ENCODE results near the gene MAOA.
"Not testable (repeated sequence)": the region's sequence is repeated elsewhere in the genome, so short reads cannot be mapped to it uniquely, and the experiment has no call there.

The MAOA gene

DNA sequence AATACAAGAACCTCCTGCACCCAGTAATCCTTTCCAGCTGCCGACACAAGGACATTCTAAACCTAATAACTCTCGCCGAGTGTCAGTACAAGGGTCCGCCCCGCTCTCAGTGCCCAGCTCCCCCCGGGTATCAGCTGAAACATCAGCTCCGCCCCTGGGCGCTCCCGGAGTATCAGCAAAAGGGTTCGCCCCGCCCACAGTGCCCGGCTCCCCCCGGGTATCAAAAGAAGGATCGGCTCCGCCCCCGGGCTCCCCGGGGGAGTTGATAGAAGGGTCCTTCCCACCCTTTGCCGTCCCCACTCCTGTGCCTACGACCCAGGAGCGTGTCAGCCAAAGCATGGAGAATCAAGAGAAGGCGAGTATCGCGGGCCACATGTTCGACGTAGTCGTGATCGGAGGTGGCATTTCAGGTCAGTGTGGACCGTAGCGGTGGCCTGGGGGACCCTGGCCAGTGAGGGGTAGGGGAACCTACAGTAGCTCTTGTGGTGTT, at the start of gene MAOA:
TSS of gene MAOA (plus strand) at position 295 of the 490 bp plus-strand sequence. CDS start at position 338, 43 bp downstream.
- peak in 55 of 56 donors; percentile 1 to 74 (median 34) for DNase-seq

DNA sequence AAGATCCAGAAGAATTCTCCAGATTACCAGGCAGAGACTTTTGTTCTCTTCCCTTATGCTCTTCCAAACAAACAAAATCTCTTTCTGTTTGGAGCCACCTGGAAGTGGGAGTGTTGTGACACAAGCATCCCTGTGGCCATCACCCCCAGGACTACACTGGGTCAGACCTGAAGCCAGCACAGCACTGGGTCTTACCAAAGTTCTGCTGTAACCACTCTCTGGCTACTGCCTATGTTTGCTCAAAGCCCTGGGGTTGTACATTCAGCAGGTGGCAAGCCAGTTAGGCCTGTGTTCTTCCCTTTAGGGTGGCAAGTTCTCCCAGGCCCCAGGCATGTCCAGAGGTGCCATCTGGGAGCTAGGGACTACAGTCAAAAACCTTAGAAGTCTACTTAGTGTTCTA, 43.7 kb upstream of the MAOA start:
- DNase-seq, result no peak

DNA sequence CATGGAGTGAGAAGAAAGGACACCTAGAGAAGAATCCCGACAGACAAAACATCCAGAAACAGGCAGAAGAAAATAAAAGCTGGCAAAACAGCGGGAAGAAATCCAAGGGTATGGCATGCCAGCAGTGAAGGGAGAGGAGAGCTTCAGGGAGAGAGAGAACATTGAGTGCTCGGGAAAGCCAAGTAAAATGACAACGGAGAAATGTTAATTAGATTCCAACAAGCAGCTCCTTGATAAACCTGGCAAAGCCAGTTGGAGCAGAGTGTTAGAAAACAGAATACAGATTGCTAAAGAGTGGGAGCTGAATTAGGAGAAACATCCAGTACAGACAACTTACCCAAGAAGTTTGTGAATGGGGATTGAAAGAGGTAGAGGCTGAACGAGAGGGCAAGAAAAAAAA, 40.4 kb upstream of the MAOA start:
- DNase-seq, result peak in 9 of 56 donors; percentile 0 to 10 (median 1)

DNA sequence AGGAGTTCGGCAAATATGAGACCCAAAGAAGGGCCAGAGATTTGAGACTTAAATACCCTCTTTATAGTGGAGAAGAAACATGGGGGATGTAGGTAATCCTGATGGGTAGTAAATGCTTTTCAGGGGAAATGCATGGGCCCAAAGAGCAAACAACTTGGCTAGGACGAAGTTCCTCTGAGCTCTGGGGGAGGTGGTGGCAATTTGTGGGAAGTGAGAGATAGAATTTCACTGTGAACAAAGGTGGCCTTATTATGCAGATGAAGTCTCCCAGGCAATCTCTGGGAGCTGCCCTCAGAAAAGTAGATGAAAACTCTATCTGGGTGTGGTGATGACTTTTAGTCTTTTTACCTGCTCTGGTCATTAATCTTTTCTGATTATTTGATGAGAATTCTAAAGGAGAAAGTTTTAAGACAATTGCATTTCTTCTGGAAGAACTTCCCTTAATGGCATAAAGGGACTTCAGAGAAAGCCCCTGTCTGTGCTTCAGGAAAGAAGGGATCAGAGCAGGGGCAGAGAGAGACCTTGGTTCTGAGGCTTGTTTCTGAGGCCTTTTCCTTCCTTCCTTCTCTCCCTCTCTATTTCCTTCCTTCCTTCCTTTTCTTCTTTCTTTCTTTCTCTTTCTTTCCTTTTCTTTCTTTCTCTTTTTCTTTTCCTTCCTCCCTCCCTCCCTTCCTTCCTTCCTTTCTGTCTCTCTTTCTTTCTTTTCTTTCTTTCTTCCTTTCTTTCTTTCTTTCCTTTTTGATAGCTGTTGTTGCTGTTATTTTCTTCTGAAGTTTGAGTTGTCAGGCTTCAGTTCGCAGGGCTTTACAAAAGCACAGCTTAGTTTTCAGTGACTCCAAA, 37.5 kb upstream of the MAOA start:
- no peak for DNase-seq

DNA sequence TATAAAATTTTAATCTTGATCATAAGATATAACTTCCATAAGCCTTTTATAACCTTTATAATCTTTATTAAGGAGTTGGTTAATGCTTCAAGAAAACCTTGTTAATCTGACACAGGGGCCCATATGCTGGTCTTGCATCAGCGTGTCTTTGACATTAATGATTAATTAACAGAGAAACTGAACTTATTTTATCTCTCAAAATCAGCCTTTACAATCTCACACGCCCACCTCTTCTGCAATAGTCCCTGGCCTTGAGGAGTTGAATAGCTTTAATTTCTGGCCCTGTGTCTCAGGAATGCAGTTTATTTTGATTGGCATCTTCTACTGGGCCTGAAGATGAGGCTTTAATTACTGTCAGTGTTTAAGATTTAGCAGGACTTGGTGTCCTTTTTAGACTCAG, 36.2 kb upstream of the MAOA start:
- DNase-seq, result not testable (repeated sequence)

DNA sequence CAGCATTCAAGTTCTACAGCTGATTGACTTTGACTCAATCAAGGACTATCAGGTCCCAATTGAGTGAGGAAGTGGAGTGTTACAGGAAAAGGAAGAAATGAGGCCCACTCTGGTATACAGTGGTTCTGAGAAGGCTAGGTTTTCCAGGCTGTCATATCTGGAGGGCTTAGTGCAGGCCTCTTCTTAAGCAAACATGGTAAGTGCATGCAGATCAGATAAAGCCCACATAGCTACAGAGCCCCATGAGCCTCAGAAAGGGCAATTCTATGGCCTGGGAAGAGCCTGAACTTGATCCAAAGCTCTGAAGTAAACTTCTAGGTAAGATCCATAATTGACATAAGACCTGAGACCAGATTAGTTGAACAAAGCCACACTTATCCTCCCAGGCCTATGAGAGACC, 29.0 kb upstream of the MAOA start:
- no peak for DNase-seq

DNA sequence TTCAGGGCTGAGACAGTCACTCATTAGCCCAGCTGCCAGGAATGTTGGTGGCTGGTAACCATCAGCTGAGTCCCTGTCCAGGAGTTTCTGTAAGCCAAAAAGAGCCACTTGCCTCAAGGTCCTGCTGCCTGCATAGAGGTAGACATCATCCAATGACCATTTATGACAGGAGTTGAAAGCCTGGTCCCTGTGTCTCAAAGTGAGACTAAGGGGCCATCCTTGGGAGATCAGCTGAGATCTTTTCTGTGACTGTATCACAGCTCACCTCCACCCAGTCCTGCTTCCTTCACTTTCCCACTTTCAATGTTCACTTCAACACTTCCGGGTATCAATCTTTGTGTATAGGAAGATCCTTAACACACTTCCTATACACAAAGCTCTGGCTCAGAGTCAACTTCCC, 28.4 kb upstream of the MAOA start:
- no peak for DNase-seq

DNA sequence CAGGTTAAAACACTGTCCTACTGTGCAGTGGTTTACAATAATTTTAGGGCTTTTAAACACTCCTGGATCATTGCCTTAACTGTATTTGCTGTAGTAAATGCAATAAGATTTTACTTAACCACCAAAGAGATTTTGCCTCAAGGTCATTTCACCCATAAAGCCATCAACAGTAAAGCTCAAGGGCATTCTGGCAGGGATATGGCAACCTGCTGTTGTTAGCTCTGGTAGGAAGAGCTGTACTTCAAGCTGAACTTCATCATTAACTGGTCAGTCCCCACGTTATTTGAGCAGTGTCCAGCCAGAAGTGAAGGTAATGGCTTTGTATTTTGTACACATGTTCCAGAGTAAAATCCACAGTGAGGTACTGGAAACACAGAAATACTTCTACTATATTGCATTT, 26.9 kb upstream of the MAOA start:
- DNase-seq, result no peak

DNA sequence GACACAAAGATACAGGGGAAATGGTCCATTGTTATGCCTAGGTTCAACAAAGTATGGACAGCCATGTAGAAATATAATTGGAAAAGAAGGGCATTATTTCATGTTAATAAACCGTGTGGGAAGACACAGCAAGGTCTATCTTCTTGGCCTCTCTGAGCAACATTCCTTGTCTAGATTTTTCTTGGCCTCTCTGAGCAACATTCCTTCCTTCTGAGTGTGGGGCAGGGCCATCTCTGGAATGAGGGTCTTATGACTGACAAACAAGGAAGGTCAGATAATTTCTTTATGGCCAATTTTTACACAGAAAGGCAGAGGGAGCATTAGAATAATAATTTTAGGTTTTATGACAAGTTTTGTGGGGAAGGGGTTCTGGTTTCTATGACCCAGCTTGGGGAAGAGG, 24.3 kb upstream of the MAOA start:
- no peak for DNase-seq

DNA sequence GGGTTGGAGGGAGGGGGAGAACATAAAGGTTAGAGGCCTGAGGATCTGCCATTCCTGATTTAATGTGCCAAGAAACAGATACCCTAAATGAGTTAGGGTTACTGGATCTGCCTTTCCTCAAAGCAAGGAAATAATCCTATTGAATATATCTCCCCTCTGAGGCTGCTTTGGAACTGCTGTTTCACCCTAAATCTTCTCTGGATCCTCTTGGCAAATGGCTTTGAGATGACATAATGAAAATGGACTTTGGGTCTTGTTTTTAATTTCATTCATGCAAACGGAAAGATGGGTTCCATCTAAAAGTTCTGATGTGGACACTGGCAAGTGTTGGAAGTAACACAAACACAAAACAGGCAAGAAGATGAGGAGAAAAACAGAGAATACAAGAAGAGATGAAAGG, 23.0 kb upstream of the MAOA start:
- no peak for DNase-seq

DNA sequence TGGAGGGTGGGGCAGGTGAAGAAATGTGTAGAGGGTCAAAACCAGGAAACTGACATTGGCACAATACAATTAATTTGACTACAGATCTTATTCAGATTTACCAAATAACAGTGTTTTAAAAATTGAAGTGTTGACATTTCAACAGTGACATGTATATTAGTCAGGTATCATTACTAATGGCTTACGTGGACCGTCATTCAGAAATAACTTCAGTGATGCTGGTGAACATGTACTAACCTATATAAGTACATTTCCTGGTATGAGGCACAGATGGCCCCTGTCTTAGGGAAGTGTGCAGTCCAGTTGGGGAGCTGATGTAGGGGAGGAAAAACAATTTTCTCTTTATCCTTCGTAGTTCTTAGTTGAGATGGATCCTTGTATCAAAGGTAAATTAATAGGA, 22.3 kb upstream of the MAOA start:
- no peak for DNase-seq

DNA sequence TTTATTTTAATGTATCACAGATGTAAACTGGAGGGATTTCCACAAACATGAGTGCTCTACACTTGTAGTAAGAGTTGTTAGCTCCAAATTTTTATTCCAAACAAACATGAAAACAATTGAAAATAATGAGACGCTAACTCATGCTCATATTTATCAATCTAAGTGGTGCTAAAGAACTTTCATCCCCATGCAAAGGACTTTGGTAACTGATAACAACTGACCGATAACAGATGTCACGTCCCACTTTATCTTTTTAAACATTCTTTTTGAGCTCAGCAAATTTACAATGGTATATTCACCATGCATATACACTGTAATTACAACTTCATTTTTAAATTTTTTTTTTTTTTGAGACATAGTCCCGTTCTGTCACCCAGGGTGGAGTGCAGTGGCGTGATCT, 15.6 kb upstream of the MAOA start:
- no peak for DNase-seq

DNA sequence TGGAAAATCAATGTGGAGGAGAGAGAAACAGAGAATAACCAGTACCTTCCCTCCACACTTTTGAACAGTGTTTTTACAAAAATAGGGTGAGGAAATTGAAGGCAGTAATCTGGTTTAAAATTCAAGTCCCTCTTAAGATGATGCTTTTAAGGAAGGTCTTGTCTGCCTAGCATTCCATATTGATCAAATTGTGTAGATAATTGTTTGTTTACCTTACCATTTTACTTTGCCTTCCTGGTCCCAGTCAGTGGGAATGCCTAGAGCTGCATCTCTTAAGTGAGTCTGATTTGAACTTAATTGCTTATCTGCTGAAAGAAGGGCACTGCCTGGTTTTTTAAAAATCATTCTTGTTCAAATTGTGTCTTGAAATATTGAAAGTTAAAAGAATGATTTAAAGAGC, 14.4 kb upstream of the MAOA start:
- DNase-seq, result no peak

DNA sequence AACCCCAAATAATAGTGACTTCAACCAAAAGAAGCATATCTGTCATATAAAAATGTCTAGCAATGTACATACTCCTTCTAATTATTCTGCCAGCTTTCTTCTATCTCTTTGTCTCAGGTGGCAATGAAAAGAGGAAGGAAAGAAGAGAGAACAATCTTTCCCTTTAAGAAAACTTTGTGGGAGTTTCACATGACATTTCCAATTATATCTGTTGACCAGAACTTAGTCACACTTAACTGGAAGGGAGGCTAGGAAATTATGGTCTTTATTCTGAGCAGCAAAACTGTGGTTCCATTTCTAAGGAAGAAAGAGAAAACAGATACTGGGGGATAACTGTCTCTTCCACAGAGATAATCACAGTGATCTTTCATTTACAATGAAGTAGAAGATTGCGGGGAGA, 12.9 kb upstream of the MAOA start:
- DNase-seq, result no peak

DNA sequence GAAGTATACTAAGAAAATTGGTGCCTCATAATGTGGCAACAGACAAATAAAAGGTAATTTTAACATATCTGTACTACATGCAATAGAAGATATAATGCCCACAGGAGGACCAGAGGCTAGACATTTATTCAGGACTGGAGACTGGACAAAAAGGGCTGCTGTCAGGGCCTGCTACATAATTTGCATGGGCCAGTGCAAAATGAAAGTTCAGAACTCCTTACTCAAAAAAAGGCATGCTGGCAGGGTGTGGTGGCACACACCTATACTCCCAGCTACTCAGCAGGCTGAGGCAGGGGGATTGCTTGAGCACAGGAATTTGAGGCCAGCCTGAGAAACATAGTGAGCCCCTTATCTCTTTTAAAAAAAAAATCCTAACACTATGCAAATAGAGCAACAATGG, 12.4 kb upstream of the MAOA start:
- DNase-seq, result no peak

DNA sequence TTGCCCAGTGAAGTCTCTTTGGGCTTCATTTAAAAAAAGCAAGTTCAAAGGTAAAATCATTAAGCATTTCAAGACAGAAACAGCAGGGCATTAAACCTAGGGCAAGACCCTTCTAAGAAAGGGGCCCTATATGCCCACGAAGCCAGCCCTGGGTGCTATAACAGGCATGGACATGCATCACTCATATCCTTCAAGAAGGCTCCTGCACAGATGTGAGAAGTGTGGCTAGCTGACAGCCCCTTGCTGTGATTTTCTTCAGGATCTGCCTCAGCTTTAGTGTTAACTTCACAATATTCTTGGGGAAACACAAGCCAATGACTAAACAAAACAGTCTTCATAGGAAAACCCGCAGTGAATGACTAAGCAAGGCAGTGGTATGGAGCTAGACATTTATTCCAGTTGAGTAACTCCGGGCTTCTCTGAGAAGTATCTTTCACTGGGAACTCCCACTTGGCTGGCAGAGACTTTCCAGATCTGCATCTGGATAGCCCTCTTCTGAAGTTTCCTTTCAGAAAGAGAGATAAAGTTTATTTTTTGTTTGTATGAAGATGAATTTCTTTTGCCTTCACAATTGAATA, 11.9 kb upstream of the MAOA start:
- DNase-seq, result no peak

DNA sequence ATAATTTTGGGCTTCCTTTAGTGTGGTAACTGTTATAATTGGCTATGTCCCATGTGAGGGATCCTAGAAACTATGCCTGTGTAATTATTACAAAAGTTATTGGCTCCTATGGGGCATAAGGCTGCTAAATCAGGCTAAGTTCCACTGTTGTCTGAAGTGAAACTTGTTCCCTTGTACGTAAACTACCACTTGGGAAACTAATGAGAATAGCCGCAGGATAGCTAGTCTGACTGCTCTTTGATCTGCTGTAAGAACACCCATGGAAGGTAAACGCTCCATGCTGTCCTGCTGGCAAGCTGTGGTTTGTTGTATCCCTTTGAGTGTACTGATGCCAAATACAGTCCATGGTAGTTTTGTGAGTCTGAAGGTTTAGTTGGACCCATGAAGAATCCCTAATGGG, 9.3 kb upstream of the MAOA start:
- DNase-seq, result no peak

DNA sequence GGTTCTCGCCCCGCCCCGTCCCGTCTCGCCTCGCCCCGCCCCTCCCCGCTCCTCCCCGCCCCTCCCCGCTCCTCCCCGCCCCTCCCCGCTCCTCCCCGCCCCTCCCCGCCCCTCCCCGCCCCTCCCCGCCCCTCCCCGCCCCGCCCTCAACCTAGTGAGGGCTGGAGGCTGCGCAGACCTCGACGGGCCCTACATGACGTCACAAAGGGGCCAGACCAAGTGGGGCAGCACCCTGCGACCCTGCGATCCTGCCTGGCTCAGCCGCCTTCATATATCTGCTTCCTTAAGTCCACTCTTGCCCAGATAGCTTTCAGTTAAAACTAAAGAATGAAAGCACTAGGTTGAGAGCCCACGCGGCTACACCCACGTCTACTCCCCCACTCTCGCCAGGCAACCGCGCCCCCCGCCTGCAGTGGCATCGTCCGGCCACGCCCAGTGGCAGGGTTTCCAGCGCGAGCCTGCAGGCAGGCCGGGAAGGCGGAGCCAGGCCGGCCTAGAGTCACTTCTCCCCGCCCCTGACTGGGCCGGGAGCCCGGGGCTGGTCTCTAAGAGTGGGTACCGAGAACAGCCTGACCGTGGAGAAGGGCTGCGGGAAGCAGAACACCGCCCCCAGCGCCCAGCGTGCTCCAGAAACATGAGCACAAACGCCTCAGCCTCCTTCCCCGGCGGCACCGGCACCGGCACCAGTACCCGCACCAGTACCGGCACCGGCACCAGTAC, 1.5 kb upstream of the MAOA start:
- DNase-seq, result peak; percentile 30 to 94 (median 84)

DNA sequence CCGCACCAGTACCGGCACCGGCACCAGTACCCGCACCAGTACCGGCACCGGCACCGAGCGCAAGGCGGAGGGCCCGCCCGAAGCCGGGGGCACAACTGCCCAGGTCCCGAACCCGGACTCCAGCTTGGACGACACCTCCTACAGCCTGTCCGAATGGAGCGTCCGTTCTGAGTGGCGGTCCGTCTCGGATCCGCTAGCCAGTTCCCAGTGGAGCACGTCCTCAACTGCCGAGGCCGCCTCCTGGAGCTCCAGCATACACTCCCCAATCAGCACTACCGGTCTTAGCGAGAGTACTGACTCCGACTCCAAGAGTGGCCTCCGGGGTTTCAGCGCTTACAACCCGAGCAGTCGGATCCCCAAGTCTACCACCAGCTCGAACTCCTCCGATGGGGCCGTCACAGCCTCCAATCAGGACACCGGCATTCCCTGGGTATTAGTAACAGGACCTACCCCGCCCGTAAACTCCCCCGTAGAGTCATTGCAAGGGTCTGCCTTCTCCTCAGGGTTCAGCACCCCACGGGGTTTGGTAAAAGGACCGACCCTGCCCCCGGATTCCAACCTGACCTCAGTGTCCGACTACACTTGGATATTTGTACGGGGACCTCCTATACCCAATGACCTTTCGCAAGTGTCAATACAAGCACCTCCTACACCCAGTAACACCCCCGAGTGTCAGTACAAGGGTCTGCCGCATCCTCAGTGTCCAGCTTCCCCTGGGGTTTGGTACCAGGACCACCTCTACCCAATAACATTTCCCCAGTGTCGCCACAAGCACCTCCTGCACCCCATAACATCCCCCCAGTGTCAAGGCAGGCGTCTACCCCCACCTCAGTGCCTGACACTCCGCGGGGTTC, 721 bp upstream of the MAOA start:
- peak in 38 of 56 donors; percentile 1 to 57 (median 24) for DNase-seq

DNA sequence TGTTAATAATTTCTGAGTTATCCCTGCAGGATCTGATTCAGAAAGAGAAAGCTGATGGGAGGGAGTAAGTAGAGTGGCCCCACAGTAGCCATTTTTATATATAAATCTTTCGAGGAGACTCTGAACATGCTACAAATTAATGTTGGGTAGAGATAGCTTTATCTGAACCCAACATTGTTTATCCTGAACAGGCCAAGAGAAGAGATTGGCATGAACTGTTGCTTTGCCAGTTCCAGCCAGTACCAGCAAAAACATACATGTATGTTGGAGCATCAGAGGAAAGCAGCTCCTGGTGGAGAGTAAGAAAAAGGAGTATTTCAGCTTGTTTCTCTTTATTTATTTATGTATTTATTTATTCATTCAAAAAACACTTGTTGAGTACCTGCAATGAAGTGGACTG, 1.6 kb downstream of the MAOA start:
- DNase-seq, result no peak

DNA sequence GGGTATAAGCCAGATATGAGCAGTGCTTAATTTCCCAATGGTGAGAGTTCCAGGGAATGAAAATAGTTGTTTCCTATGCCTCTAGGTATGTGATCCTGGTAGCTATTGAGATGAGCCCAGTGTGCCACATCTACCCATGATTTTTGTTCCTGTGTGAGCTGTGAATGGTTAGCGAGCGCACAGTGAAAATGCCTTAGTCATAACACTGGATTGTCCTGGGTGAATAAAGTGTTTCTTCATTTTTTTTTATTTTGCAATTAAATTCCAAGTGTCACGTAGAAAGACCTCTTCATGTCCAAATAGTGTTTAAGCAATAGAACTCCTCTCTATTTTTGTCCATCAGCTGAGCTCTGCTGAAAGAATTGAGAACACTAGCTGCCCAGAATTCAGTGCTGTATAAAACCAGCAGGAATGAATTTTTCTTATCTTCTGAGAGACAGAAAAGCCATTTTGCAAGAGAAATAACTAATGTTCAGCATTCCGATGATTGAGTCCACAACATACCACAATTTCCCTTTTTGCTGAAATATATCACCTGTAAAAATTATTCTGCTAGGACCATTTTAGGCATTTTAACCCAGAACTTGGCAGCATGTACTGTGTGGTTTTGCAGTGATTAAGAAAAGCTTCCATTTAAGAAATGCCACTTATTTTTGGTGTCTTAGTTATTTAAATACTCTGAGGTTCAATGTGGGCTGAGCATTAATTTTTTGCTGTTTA, 5.6 kb downstream of the MAOA start:
- peak in 1 of 56 donors; percentile 0 for DNase-seq

Measured in amygdala (tissue), 56 donors.